Kidney capillary endothelial cell (primary cell): ENCODE data around the gene BRD3.

Experiments
- DNase-seq: peaks from one replicate; pipeline ENCODE4 v3.0.0-alpha.2; 2018; ENCODE audit warnings: low spot score

BRD3 gene

GRCh38 chr9:134066913-134067851, 644 bp downstream of the BRD3 start:
- no peak for DNase-seq

GRCh38 chr9:134066526-134066912, 1.3 kb downstream of the BRD3 start:
- DNase-seq = no peak

GRCh38 chr9:134065612-134066419, 2.0 kb downstream of the BRD3 start:
- peak; percentile 70 for DNase-seq

GRCh38 chr9:134064711-134065110, 3.1 kb downstream of the BRD3 start:
- no peak for DNase-seq

GRCh38 chr9:134063571-134064450, 4.0 kb downstream of the BRD3 start:
- DNase-seq = no peak

- no peak for DNase-seq
These were observed 4.7 kb downstream of the BRD3 start for GRCh38 chr9:134063088-134063570.

- DNase-seq = no peak
These were observed 5.3 kb downstream of the BRD3 start for GRCh38 chr9:134062461-134063087.

- no peak for DNase-seq
These were observed 6.0 kb downstream of the BRD3 start for GRCh38 chr9:134061688-134062371.

GRCh38 chr9:134061019-134061687, 6.7 kb downstream of the BRD3 start:
- DNase-seq = no peak

GRCh38 chr9:134060546-134060945, 7.3 kb downstream of the BRD3 start:
- no peak for DNase-seq

- DNase-seq = no peak
These were observed 8.0 kb downstream of the BRD3 start for GRCh38 chr9:134059661-134060395.

GRCh38 chr9:134059188-134059641, 8.6 kb downstream of the BRD3 start:
- DNase-seq = no peak

GRCh38 chr9:134058716-134059115, 9.1 kb downstream of the BRD3 start:
- no peak for DNase-seq

- no peak for DNase-seq
These were observed 9.8 kb downstream of the BRD3 start for GRCh38 chr9:134057751-134058701.

- DNase-seq = no peak
These were observed 10.5 kb downstream of the BRD3 start for GRCh38 chr9:134057307-134057657.

GRCh38 chr9:134056483-134057306, 11.1 kb downstream of the BRD3 start:
- DNase-seq = no peak

GRCh38 chr9:134055981-134056461, 11.8 kb downstream of the BRD3 start:
- DNase-seq = no peak
